Hematopoietic multipotent progenitor cell treated with erythropoietin and hydrocortisone succinate and interleukin-3 and kit ligand, for 6 days (in vitro differentiated cells): ENCODE results near the gene JAZF1.

ENCODE experiments used
- DNase-seq: peaks from one replicate; pipeline ENCODE4 v3.0.0-alpha.2; 2015

Gene JAZF1

DNA sequence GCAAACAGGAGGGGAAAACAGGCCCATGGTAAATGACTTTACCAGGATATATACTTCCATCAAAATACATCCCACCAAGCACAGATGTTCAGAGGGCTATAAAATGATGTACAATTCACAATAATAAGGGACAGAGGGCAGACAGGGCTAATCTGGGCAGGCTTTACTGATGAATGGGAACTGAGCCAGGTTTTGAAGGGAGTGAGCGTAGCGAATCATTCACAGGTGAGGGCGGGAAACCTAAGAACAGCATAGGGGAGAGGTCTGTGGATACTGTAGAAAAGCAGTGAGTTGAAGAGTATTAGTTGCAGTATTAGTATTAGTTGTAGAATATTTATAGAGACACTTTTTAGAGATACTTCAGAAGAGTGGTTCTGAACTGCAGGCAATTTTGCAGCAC, 180.8 kb downstream of the JAZF1 start:
- no peak for DNase-seq

DNA sequence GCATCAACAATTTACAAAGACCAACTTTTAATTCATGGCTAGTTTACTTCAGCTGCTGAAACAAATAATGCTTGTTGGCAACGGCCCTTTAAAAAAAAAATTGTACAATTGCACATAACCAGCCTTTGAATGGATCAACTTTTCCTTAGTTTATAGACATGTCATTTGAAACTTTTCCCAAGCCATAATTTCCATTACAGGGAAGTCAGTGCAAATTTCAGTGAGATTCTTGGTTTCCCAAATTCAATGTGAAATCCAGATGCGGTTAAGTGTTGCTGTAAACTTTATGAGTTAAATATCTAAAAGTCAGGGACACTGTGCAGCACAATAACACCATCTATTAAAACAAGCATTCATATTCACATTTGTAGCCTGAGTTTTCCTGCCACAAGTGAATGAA, 182.2 kb downstream of the JAZF1 start:
- no peak for DNase-seq

DNA sequence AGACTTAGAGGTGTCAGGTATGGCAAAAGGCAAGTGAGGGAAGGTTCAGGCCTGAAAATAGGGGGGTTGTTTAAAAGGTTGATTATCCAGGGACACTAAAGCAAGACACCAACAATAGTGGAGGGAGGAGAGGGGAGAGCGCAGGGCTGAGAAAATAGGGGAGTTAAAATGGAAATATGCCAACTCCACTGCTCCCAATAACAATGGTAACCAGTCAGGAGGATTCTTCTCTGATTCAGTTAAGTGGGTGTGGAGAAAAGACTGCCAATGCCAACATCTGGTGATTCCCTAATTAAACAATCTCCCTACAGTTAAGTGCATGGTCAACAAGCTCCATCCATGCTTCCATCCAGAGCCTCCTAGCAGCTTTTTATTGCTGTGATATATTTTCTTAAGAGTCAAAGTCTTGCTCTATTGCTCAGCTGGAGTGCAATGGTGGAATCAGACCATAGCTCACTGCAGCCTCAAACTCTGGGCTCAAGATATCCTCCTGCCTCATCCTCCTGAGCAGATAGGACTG, 183.3 kb downstream of the JAZF1 start:
- DNase-seq: no peak

DNA sequence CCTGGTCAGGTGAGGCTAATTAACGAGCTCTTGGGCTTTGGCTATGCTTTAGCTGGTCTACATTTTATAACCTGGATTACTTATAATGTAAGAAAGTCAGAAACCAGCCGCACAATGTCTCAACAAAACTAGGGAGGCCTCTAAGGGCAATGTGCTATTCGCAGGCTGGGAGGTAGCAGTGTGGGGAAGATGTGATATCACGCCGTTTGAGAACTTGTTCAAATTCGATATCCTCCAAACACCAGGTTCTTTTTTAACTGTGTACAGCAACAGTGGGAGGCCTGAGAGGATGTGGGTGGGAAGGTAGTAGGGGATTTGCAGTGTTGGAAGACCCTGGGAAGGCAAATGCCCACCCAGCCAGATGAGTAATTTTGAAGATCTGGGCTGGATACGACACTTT, 184.5 kb downstream of the JAZF1 start:
- DNase-seq: no peak

DNA sequence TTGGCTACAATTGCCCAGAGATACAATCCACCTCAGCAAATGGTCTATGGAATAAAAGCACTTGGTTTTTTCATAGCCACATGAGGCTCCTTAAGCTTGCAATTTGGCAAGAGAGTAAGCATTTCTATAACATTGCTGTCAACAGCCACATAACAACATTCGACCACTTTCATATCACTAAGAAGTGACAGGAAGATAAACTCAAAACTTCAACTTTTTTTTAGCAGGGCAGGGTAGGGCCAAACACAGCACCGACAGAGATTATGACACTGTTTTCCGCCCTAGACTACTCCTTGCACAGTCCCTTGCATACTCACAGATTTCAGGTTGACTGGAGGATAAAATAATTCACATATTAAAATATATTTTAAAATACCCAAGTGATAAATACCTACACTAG, 185.4 kb downstream of the JAZF1 start:
- DNase-seq: no peak

DNA sequence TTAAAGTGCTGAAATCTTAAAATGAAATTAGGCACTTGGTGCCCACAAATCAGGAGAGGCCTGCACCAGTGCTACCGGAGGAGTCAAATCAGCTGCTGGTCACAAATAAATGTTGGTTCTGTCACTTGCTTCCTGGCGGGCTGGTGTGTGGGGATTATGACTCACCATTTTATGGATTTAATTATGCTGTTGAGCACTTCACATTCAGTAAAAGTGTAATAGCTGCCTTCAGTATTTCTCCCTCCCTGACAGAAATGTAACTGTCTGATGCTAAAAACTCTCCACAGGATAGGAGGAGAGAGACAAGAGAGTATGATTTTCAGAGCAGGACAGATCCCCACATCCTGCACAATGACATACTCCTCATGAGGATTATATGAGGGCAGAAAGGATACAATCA, 186.0 kb downstream of the JAZF1 start:
- no peak for DNase-seq

DNA sequence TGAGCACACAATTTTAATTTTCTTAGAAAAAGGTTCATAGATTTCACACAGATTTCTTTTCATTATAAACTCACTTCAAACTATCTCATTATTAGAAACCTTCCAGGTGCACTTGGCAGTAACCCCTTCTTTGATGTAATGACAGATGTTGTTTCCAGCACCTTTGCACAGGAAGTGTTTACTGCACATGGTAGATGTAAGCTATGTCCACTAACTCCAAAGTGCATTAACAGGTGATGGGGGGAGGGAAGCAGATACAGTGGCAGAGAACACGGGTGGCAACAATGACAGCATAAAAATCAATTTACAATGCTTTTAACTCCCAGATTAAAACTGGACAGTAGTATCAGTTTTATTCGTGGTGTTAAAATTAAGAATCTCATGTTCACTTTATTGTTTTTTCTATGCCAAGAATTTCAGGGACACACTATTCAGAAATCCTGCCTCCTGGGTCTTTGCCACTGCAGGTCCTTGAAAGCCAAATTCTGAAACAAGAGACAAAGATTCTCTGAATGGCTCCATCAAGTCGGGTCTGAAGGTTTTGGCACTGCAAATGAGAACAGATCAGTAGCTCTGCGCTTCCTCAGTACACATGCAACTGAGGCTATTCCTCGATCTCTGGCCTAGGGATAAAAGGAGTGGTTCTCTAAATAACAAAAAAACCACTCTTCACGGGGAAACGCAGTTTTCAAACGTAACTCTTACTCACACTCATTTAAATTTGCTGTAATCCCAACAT, 187.7 kb downstream of the JAZF1 start:
- DNase-seq: no peak

DNA sequence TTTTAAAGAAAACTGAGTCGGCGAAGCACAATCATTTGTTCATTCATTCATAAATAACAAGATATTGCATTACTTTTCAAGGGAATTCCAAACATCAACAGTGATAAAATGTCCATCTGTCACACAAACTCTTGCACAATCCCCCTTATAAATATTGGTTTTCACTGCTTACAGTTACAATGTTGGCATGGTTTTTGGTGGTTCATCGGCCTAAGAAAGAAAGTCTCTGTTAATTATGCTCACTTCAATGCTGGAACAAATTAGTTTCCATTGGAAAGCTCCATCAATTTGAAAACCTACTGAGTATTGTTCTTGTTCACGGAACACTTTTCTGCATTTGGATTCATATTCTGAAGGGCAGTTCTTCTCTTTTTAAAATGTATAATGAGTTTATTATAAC, 188.5 kb downstream of the JAZF1 start:
- no peak for DNase-seq

DNA sequence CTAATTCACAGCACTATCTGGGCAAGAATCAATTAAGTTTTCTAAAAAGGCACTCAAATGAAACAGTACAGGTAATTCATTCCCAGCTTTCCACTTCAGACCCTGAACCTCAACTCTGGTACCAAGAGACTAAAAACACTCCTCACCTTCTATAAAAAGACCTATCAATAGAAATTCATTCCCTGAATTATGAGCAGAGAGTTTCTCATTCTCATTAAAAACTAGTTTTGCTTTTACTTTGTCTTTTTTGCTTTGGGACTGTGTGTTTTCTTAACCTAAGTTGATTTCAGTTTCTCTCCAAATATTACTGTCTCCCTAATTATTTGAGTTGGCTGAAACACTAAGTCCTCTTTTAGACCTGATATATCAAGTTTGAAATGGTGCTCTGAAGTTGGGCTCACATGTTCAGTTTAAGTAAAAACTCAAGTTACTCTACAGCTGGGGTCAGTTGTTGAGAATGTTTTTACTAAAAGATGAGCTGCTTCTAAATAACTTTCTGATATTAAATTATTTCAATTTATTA, 189.5 kb downstream of the JAZF1 start:
- no peak for DNase-seq

DNA sequence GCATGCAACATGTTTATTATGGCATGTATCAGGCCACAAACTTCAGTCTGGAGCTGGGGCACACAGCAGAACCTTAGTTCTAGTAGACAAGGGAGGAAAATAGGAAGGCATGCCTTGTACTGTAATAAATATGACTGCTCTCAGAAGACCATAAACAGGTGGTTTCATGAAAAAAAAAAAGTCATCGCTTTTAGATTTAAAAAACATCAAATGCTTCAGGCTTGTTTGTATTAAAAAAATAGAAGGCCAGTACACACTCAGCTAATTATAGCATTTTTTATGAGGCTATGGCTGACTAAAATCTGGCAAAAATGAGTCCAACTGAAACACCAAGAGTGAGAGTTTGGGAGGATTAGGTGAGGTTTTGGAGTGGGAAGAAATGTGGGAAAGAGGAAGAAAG, 204.1 kb downstream of the JAZF1 start:
- no peak for DNase-seq

DNA sequence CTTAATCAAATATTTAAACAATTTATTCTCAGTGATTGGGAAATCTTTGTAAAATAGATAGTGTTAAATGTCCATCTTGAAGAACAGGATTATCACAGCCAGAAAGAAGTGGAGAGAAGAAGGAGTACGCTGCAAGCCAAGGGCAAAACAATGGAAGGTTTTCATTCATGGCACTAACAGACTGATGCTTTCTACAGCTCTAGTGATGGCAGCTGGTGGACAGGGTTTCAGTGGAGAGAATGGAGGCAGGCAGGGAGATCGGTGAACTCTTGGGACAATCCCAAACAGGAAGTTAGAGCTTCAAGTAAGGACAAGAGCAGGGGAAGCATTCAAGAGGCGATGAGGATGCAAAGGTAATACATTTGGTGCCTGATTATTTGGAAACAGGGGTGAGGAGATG, 207.0 kb downstream of the JAZF1 start:
- no peak for DNase-seq

DNA sequence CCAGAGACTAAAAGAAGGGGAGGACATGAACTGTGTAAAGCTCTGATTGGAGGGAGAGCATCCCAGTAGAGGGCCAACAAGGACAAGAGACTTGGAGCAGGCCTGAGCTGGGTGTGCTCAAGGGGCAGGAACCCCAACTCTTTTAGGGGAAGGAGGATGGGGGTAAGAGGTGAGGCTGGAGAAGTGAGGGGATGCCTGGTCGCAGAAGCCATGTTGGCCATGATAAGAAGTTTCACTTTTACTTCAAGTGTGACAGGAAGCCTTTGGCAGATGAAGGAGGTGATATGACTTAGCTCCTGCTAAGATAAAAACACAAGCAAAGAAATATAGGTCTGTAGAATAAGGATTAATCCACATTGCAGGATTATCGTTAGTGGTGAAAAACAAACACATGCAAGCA, 208.3 kb downstream of the JAZF1 start:
- peak; percentile 38 for DNase-seq

DNA sequence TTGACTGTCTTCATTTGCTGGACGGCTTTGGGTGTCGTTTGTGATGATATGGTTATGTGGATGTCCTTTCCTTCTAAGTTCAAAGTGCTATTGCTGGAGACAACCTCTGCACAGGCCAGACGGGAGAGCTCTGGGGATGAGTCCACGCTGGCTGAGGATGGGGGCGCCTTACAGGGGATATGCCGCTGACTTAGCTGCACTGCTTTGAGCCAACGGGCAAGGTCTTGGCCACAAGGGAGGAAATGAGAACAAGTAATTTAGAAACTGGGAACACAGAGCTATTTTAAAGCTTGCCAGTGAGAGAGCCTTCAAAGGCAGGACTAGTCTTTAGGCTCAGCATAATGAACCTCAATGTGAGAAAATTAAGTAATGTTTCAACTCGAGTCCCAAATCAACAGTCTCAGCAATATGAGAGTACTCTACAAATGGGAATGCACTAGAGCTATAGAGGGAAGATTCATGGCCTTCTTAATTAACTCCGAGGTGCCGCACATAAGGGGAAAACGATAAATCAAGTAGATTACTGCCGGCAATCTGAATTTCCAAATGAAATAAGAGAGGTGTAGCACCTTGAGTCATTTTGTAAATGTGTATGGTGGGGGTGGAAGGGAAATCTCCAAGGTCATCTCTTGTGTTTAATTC, 209.3 kb downstream of the JAZF1 start:
- no peak for DNase-seq

DNA sequence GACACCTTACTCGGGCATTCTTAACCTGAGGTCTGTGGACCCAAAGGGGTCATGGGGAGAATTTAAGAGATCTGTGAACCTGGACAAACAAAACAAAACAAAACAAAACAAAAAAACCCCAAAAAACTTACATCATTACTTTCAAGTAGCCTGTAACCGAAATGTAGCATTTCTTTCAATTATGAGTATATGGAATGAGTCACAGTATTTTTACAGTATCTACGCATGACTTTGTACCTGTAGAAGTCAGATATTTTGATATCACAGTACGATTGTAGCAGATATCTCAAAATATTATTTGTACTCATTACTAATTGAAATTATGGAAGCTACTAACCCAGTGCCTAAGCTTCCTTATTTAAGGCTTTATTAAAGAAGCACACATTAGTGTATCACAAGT, 210.2 kb downstream of the JAZF1 start:
- DNase-seq: no peak

DNA sequence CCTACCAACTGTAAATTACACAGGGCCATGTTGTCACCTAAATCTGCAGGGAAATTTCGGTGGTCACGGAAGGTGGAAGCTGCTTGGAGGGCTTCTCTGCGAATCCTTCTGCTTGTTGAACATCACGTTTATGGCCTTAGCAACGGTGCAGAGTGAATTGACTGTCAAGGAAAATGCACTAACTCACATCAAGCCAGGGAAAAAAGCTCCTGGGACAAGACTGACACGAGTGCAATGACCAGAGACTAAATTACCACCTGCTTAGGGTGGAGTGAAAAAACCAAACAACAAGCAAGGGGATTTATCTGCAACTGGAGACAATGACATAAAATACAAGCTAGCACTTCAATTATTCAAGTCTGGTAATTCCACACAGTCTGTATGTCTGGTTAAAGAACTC, 211.2 kb downstream of the JAZF1 start:
- no peak for DNase-seq

DNA sequence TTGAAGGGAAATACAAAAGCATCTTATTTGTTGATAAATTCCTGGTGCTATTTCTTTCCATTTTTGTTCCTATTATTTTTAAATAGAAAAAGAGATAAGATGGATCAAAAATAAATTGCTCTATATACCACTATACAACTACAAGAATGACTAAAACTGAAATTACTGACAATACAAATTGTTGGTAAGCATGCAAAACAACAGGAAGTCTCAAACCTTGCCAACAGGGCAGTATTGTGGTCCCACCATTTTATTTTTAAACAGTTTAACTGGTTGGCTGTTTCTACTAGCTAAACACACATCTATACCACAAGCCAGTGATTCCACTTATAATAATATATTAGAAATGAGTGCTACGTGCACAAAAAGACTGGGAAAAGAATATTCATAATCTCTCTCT, 213.0 kb downstream of the JAZF1 start:
- DNase-seq: no peak

DNA sequence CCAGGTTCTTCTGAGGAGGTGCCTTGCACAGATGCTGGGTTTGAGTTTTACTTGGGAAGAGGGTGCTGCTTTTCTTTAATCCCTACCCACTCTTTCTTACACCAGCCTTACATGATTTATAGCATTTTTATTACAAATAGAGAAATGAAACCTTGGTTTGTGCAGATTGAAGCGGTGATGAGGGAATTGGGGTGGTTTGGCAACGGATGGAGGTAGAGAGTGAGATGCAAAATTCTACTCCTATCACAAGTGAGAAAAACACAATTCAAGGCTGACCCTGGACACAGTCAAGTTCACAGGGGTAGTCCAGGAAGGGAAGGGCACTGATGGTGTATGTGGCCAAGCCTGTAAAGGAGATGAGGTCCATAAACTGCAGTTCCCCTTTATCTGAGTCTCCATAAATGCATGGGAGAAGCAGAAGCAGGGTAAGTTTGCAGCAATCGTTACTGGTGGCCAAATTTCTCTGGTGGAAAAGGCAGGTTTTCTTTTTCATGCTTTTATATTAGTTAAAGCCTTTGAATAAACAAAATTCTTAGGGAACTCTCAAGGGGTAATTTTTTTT, 214.3 kb downstream of the JAZF1 start:
- no peak for DNase-seq

DNA sequence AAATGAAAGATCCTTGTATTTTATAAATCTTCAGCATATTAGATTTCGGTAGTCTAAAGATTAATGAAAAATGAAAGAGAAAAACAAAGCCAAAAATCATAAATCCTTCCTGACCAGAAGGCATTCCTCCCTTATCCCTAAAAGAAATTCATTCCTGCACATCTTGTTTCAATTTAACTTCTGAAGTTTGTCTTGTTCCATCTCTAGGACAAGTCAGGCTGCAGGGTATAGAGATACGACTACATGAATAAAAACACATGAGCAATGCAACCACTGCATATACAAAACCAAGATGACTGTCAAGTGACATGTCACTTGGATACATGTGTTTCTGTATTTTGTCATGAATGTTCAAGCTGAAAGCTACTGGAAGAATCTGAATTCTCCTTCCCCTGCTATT, 214.9 kb downstream of the JAZF1 start:
- no peak for DNase-seq

DNA sequence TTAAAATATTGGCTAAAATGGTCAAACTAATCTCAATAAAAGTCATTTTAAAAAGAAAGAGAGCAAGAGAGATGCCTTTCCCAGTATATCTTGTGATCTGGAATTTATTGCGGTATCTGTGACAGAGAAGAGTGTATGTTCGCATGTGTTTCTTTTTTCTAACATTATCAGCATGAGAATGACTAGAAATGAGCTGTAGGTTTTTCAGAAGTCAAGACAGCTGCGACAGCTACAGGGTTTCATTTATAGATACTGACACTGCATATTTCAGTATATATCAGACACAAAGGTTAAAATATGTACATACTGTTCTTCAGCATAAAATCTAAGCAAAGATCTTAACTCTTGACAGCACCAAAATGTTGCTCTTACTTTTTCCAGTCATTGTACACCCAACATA, 215.8 kb downstream of the JAZF1 start:
- no peak for DNase-seq

DNA sequence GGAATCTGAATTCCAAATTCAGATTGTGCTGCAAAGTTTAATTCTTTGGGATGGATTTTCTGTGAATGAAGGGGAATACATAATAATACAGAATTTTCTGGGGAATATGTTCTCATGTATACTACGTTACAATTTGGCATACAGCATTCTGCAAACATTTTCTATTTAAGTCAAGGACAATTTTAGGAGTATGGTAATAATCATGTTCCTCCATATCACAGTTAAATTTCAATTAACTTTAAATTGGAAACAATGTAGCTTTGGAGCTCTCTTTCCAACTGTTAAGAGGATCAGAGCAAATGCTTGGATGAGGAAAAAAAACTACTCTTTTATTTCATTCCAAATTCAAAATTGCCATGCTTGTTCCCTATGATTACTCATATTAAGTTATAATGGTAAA, 217.5 kb downstream of the JAZF1 start:
- no peak for DNase-seq

DNA sequence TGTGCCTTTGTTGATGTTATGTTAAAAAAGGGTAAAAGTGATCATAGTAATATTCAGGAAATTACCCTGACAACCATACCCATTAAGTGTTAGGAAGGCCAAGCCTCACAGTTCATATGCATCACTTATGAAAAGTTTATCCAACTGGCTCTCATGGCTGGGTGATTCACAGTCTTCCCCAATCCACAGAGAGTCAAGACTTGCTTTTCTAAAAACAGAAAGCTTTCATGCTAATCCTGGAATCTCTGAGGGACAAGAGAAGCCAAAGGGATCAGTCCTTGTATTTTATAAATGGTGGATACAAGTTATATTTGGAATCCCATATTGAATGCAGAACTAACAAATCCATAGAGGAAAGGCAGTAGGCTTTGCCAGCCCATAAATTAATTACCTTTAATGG, 218.3 kb downstream of the JAZF1 start:
- DNase-seq: no peak

DNA sequence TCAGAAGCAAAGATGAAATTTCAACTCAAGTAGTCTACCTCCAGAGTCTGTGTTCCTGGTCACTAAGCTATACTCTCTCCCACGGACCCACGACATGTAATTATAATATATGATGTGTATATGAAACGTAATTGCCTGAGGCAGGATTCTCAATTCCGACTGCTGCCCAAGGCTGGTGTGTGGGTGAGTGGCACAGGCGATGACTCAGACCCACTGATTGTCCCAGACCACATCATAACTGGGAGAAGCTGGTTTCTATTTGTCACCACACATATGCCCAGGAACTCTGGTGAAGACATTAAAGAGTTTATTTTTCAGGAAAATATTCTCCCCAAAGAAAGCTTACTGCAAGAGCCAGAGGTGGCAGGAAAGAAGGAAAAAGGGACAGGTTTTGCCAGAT, 219.3 kb downstream of the JAZF1 start:
- DNase-seq: no peak

DNA sequence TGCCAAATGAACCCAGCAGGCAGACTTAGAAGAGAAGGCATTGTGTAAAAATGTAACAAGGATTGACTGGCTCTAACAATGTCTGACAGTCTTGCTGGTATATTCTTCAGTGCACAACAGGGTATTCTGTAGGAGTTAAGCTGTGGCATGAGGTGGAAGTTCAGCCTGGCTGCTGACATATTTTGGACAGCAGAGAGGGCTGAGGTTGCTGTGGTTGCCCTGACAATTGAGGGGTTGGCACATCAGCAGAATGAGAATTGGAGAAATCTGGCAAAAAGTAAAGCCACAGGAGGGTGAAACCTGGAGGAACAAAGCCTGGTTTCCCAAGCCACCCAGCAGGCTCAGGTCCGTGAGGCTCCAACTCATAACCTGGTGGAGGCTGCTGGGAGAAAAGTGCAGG, 220.2 kb downstream of the JAZF1 start:
- no peak for DNase-seq

DNA sequence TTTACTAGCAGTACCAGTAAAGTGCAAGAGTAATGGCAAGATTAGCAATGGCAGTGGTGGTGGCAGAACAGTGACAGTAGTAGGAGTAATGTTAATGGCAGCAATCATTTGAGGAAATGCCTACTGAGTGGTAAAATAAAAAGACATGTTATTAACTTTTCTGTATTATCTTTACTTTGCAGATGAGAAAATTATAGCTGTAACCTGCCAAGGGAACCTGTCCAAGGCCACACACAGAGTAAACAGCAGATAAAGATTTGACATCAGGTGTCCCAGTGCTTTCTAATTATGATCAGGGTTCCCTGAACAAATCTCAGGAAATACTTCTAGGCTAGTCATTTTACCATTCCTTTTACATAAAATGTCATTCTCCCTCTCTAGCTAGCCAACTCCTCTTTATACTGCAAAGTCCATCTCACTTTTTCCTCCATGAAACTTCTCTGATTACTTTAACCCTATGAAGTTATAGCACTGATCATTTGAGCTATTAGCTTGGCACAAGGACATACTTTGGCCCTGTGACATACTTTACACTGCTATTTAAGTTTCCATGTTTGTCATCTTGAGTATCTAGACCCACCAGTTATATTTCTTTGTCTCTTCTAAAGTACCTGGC, 221.6 kb downstream of the JAZF1 start:
- DNase-seq: no peak
